ENCODE data around the gene C8G.
A peak's percentile ranks its signal among the peaks of the same experiment; 100 is the strongest.

C8G gene

GRCh38 chr9:136944519-136945332 is at the start of gene C8G, which contains the start of gene FBXW5:
C8G (plus strand) TSS chr9:136945243; CDS start chr9:136945321, 78 bp downstream.
FBXW5 (minus strand) TSS chr9:136944738; CDS start chr9:136944083, 655 bp downstream.
- Histone ChIP-seq H3K27me3 (ENCODE audit: insufficient read depth, low read length) (no peaks in the 10 kb centered on the region), H3K79me2 (ENCODE audit: control insufficient read depth, insufficient read depth, low read length, unreplicated experiment) (peaks cover 33% of the 10 kb centered on the region), H2AFZ (ENCODE audit: low read length, unreplicated experiment) (peak within 1 kb of the TSS; percentile 50), H3K36me3 (ENCODE audit: insufficient read depth, low read length) (peaks cover 29% of the 10 kb centered on the region; the same call in 1 of the 2 replicates), H3K4me1 (ENCODE audit: control insufficient read depth, insufficient read depth, low read length, unreplicated experiment) (peaks cover 13% of the 10 kb centered on the region), H3K27ac (ENCODE audit: low read depth, low read length) (peak within 1 kb of the TSS; percentile 78), H3K4me3 (ENCODE audit: low read depth, low read length) (peak within 1 kb of the TSS; percentile 99)

- no peak overlapping the region for H3K4me3 ChIP-seq (ENCODE audit: low read depth, low read length)
- no peak overlapping the region for H3K27ac ChIP-seq (ENCODE audit: low read depth, low read length)
- H3K4me1 ChIP-seq (ENCODE audit: control insufficient read depth, insufficient read depth, low read length, unreplicated experiment): peaks cover 6% of the 10 kb centered on the region
- peaks cover 58% of the 10 kb centered on the region for H3K79me2 ChIP-seq (ENCODE audit: control insufficient read depth, insufficient read depth, low read length, unreplicated experiment)
- H2AFZ ChIP-seq (ENCODE audit: low read length, unreplicated experiment): no peak overlapping the region
- peaks cover 3% of the 10 kb centered on the region; the same call in 1 of the 2 replicates for H3K36me3 ChIP-seq (ENCODE audit: insufficient read depth, low read length)
- H3K27me3 ChIP-seq (ENCODE audit: insufficient read depth, low read length): no peaks in the 10 kb centered on the region
These were observed 49.0 kb upstream of the C8G start for GRCh38 chr9:136896027-136896426.

- Histone ChIP-seq H2AFZ (ENCODE audit: low read length, unreplicated experiment) (no peak overlapping the region), H3K27ac (ENCODE audit: low read depth, low read length) (no peak overlapping the region), H3K4me1 (ENCODE audit: control insufficient read depth, insufficient read depth, low read length, unreplicated experiment) (peaks cover 27% of the 10 kb centered on the region), H3K4me3 (ENCODE audit: low read depth, low read length) (no peak overlapping the region), H3K79me2 (ENCODE audit: control insufficient read depth, insufficient read depth, low read length, unreplicated experiment) (peaks cover 40% of the 10 kb centered on the region), H3K36me3 (ENCODE audit: insufficient read depth, low read length) (peaks cover 3% of the 10 kb centered on the region; the same call in 1 of the 2 replicates), H3K27me3 (ENCODE audit: insufficient read depth, low read length) (no peaks in the 10 kb centered on the region)
These were observed 46.5 kb upstream of the C8G start for GRCh38 chr9:136898483-136899100.

- Histone ChIP-seq H3K79me2 (ENCODE audit: control insufficient read depth, insufficient read depth, low read length, unreplicated experiment) (peaks cover 37% of the 10 kb centered on the region), H3K4me1 (ENCODE audit: control insufficient read depth, insufficient read depth, low read length, unreplicated experiment) (peaks cover 27% of the 10 kb centered on the region), H3K4me3 (ENCODE audit: low read depth, low read length) (no peak overlapping the region), H3K27ac (ENCODE audit: low read depth, low read length) (no peak overlapping the region), H3K27me3 (ENCODE audit: insufficient read depth, low read length) (no peaks in the 10 kb centered on the region), H2AFZ (ENCODE audit: low read length, unreplicated experiment) (no peak overlapping the region), H3K36me3 (ENCODE audit: insufficient read depth, low read length) (peaks cover 3% of the 10 kb centered on the region; the same call in 1 of the 2 replicates)
These were observed 45.8 kb upstream of the C8G start for GRCh38 chr9:136899196-136899595.

- Histone ChIP-seq H3K27ac (ENCODE audit: low read depth, low read length) (peak overlapping the region; percentile 97; the same call in 1 of the 2 replicates), H3K36me3 (ENCODE audit: insufficient read depth, low read length) (peaks cover 3% of the 10 kb centered on the region; the same call in 1 of the 2 replicates), H3K79me2 (ENCODE audit: control insufficient read depth, insufficient read depth, low read length, unreplicated experiment) (peaks cover 27% of the 10 kb centered on the region), H3K27me3 (ENCODE audit: insufficient read depth, low read length) (no peaks in the 10 kb centered on the region), H3K4me3 (ENCODE audit: low read depth, low read length) (no peak overlapping the region), H3K4me1 (ENCODE audit: control insufficient read depth, insufficient read depth, low read length, unreplicated experiment) (peaks cover 27% of the 10 kb centered on the region), H2AFZ (ENCODE audit: low read length, unreplicated experiment) (no peak overlapping the region)
These were observed 44.5 kb upstream of the C8G start for GRCh38 chr9:136900556-136900955.

GRCh38 chr9:136900988-136901515 is 44.0 kb upstream of the C8G start:
- Histone ChIP-seq H3K27ac (ENCODE audit: low read depth, low read length) (peak overlapping the region; percentile 97), H3K4me3 (ENCODE audit: low read depth, low read length) (peak overlapping the region; percentile 61), H3K4me1 (ENCODE audit: control insufficient read depth, insufficient read depth, low read length, unreplicated experiment) (peaks cover 28% of the 10 kb centered on the region), H3K36me3 (ENCODE audit: insufficient read depth, low read length) (peaks cover 3% of the 10 kb centered on the region; the same call in 1 of the 2 replicates), H3K79me2 (ENCODE audit: control insufficient read depth, insufficient read depth, low read length, unreplicated experiment) (peaks cover 22% of the 10 kb centered on the region), H3K27me3 (ENCODE audit: insufficient read depth, low read length) (no peaks in the 10 kb centered on the region), H2AFZ (ENCODE audit: low read length, unreplicated experiment) (no peak overlapping the region)

GRCh38 chr9:136901516-136902258 is 43.4 kb upstream of the C8G start:
- Histone ChIP-seq H3K27me3 (ENCODE audit: insufficient read depth, low read length) (no peaks in the 10 kb centered on the region), H3K36me3 (ENCODE audit: insufficient read depth, low read length) (peaks cover 3% of the 10 kb centered on the region; the same call in 1 of the 2 replicates), H3K4me3 (ENCODE audit: low read depth, low read length) (peak overlapping the region; percentile 61), H3K79me2 (ENCODE audit: control insufficient read depth, insufficient read depth, low read length, unreplicated experiment) (peaks cover 16% of the 10 kb centered on the region), H3K4me1 (ENCODE audit: control insufficient read depth, insufficient read depth, low read length, unreplicated experiment) (peaks cover 32% of the 10 kb centered on the region), H3K27ac (ENCODE audit: low read depth, low read length) (peak overlapping the region; percentile 97), H2AFZ (ENCODE audit: low read length, unreplicated experiment) (no peak overlapping the region)

- Histone ChIP-seq H3K4me3 (ENCODE audit: low read depth, low read length) (peak overlapping the region; percentile 61), H2AFZ (ENCODE audit: low read length, unreplicated experiment) (no peak overlapping the region), H3K4me1 (ENCODE audit: control insufficient read depth, insufficient read depth, low read length, unreplicated experiment) (peaks cover 32% of the 10 kb centered on the region), H3K36me3 (ENCODE audit: insufficient read depth, low read length) (peaks cover 3% of the 10 kb centered on the region; the same call in 1 of the 2 replicates), H3K27me3 (ENCODE audit: insufficient read depth, low read length) (no peaks in the 10 kb centered on the region), H3K27ac (ENCODE audit: low read depth, low read length) (peak overlapping the region; percentile 97), H3K79me2 (ENCODE audit: control insufficient read depth, insufficient read depth, low read length, unreplicated experiment) (peaks cover 9% of the 10 kb centered on the region)
These were observed 42.7 kb upstream of the C8G start for GRCh38 chr9:136902259-136902821.

- peaks cover 9% of the 10 kb centered on the region for H3K79me2 ChIP-seq (ENCODE audit: control insufficient read depth, insufficient read depth, low read length, unreplicated experiment)
- H3K36me3 ChIP-seq (ENCODE audit: insufficient read depth, low read length): peaks cover 3% of the 10 kb centered on the region; the same call in 1 of the 2 replicates
- no peak overlapping the region for H3K4me3 ChIP-seq (ENCODE audit: low read depth, low read length)
- H2AFZ ChIP-seq (ENCODE audit: low read length, unreplicated experiment): no peak overlapping the region
- peak overlapping the region; percentile 97 for H3K27ac ChIP-seq (ENCODE audit: low read depth, low read length)
- peaks cover 32% of the 10 kb centered on the region for H3K4me1 ChIP-seq (ENCODE audit: control insufficient read depth, insufficient read depth, low read length, unreplicated experiment)
- no peaks in the 10 kb centered on the region for H3K27me3 ChIP-seq (ENCODE audit: insufficient read depth, low read length)
These were observed 41.9 kb upstream of the C8G start for GRCh38 chr9:136903041-136903554.
